Calu3 (cell line): ENCODE data around the gene CADM1. TPM values are rescaled to one million over a fixed set of nuclear protein-coding genes. Genes with fewer than 3 reads are reported as not detected.

Experiments used
- BruUV-seq: library from RNA; stranded (reverse); fragments of 400-500 nt; replicated peaks from 2 replicates; lab custom pipeline; 2021; lab: Mats Ljungman, UMichigan
- CTCF ChIA-PET: fragments of 300-600 bp; sonication (Branson Sonifier 250); formaldehyde crosslinking; loops from one replicate; lab custom pipeline; 2022; ENCODE audit warnings: antibody characterized with exemption; lab: Charles Lee
- DNase-seq: peaks from one replicate; pipeline ENCODE4 v3.0.0; 2022
- H3K27ac Mint-ChIP-seq: one replicate; pipeline ENCODE4 v1.8.0; 2022; ENCODE audit warnings: mixed read lengths; ENCODE audit not compliant: unreplicated experiment
- H3K27me3 Mint-ChIP-seq: one replicate; pipeline ENCODE4 v1.8.0; 2022; ENCODE audit warnings: mixed read lengths; ENCODE audit not compliant: unreplicated experiment
- H3K36me3 Mint-ChIP-seq: one replicate; pipeline ENCODE4 v1.8.0; 2022; ENCODE audit warnings: mild to moderate bottlenecking, moderate library complexity, mixed read lengths; ENCODE audit not compliant: insufficient read depth, unreplicated experiment
- H3K4me1 Mint-ChIP-seq: one replicate; pipeline ENCODE4 v1.8.0; 2022; ENCODE audit warnings: mild to moderate bottlenecking, low read depth, mixed read lengths; ENCODE audit not compliant: unreplicated experiment
- H3K4me3 Mint-ChIP-seq: one replicate; pipeline ENCODE4 v1.8.0; 2022; ENCODE audit warnings: mild to moderate bottlenecking, low read depth, moderate library complexity, mixed read lengths; ENCODE audit not compliant: unreplicated experiment
- H3K9me3 Mint-ChIP-seq: one replicate; pipeline ENCODE4 v1.8.0; 2022; ENCODE audit warnings: low read depth, mixed read lengths; ENCODE audit not compliant: unreplicated experiment
- intact Hi-C: fragments of 100-400 bp; cut with micrococcal nuclease; formaldehyde crosslinking; loops from one replicate; pipeline ENCODE4 v1.10.0; 2022; ENCODE audit not compliant: unreplicated experiment
- total RNA-seq: library from RNA; stranded (reverse); gene quantifications from 2 replicates; pipeline ENCODE4 v1.2.3, GENCODE V29; 2022
- TF ChIP-seq, protein P1 (sequence below): fragments of 200-600 bp; IDR thresholded peaks from one replicate; pipeline ENCODE4 v1.8.0; 2022; ENCODE audit warnings: antibody characterized with exemption; ENCODE audit not compliant: unreplicated experiment

Gene CADM1
- total RNA-seq, 1 experiment from 2014 or later, result 0.68 TPM

DNA sequence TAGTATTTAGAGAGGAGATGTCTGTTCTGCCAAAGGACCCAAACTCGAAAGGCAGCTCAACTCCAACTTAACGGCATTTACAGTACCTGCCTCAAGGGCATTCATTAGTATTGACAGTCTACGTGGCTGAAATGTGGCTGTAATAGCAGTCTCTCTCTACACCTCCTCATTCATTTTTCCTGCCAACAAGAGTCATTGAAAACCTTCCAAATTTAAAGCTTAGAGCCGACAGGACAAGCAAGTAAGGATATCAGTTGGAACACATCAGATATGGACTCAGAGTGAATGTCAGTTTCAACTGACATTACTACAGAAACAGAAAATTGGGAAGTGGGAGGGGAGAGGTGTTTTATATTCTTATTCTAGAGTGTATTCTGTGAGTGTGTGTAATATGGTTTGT lies 253.1 kb downstream of the CADM1 start:
- CTCF ChIA-PET, result interaction anchor here (0.7 kb wide), 1 partner anchor 10 kb away, joined by 3 read pairs; no protein-coding TSS in a partner anchor
- TF ChIP-seq, protein P1, sequence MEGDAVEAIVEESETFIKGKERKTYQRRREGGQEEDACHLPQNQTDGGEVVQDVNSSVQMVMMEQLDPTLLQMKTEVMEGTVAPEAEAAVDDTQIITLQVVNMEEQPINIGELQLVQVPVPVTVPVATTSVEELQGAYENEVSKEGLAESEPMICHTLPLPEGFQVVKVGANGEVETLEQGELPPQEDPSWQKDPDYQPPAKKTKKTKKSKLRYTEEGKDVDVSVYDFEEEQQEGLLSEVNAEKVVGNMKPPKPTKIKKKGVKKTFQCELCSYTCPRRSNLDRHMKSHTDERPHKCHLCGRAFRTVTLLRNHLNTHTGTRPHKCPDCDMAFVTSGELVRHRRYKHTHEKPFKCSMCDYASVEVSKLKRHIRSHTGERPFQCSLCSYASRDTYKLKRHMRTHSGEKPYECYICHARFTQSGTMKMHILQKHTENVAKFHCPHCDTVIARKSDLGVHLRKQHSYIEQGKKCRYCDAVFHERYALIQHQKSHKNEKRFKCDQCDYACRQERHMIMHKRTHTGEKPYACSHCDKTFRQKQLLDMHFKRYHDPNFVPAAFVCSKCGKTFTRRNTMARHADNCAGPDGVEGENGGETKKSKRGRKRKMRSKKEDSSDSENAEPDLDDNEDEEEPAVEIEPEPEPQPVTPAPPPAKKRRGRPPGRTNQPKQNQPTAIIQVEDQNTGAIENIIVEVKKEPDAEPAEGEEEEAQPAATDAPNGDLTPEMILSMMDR, result no peak
- H3K4me1 Mint-ChIP-seq, result no peaks in the 10 kb centered on the region
- H3K4me3 Mint-ChIP-seq, result no peak overlapping the region
- no peak for DNase-seq
- H3K27ac Mint-ChIP-seq, result no peak overlapping the region
- no peaks in the 10 kb centered on the region for H3K9me3 Mint-ChIP-seq
- intact Hi-C loops, result no loop called here
- BruUV-seq, result no TSS peak
- peaks cover 14% of the 10 kb centered on the region for H3K27me3 Mint-ChIP-seq
- H3K36me3 Mint-ChIP-seq, result no peaks in the 10 kb centered on the region

DNA sequence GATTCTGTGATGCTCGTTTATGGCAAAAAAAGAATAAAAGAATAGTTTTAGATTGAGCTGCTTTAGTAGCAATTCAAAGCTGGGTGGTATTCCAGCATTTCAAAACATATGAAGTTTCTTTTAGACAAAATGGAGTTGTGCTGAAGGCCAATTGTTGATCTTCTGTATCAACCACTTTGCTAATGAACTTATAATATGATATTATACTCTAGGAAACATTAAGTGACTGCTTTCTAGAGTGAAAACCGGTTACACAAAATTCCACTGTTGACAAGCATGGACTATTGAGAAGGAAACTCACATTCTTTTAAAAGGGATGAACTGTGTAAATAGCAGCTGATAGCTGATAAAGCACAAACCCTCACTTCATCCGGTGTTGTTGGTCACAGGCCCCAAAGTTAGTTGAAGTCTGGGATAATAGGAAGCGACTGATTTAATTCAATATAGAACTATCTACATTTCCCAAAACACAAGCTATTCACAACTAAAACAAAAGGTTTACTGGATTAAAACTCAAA lies 255.1 kb downstream of the CADM1 start:
- H3K27me3 Mint-ChIP-seq, result peaks cover under 1% of the 10 kb centered on the region
- H3K36me3 Mint-ChIP-seq, result no peaks in the 10 kb centered on the region
- CTCF ChIA-PET, result no interaction called here
- H3K9me3 Mint-ChIP-seq, result no peaks in the 10 kb centered on the region
- H3K4me3 Mint-ChIP-seq, result no peak overlapping the region
- H3K27ac Mint-ChIP-seq, result no peak overlapping the region
- TF ChIP-seq, protein P1, result no peak
- no peaks in the 10 kb centered on the region for H3K4me1 Mint-ChIP-seq
- no TSS peak for BruUV-seq
- intact Hi-C loops, result no loop called here
- DNase-seq, result no peak

DNA sequence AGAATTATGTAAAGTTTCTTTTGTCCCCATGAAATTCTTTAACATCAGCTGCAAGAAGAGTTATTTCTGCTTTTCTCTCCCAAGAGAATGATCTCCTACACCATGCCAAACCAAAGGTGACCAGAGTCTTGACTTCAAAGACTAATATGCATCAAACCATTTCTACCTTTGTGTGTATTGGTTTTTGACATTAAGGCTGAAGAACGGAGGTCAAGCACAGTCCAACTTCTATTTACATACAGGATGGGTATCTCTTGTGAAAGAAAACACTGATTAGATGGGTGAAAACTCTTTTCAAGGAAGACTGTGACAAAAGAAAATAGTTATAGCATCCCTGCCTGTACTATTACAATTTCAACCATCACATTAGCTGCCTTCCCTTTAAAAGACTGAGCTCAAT lies 256.3 kb downstream of the CADM1 start:
- Mint-ChIP-seq H3K27me3 (no peaks in the 10 kb centered on the region), H3K4me1 (no peaks in the 10 kb centered on the region), H3K9me3 (no peaks in the 10 kb centered on the region), H3K27ac (no peak overlapping the region), H3K4me3 (no peak overlapping the region), H3K36me3 (no peaks in the 10 kb centered on the region)
- intact Hi-C loops, result no loop called here
- CTCF ChIA-PET, result no interaction called here
- no TSS peak for BruUV-seq
- no peak for DNase-seq
- TF ChIP-seq, protein P1, result no peak

DNA sequence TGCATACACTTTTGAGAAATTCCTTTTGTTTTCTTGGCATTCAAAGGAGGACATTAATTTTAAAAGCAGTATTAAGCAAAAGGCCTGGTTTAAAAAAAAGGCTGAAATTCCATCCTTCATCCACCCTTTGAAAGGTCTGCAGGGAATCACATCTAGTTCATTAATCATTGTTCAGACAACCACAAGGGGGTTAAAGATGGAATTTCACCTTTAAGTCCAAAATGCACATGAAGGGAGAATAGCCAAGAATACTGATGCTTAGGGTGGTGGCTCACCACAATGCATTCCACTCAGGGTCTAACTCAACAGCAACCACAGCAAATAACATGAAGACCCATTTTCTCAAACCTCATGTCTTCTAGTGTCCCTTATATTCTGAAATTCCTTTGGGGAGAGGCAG lies 256.9 kb downstream of the CADM1 start:
- H3K9me3 Mint-ChIP-seq, result no peaks in the 10 kb centered on the region
- CTCF ChIA-PET, result no interaction called here
- H3K4me1 Mint-ChIP-seq, result no peaks in the 10 kb centered on the region
- H3K27me3 Mint-ChIP-seq, result no peaks in the 10 kb centered on the region
- no peak overlapping the region for H3K27ac Mint-ChIP-seq
- intact Hi-C loops, result no loop called here
- no peak for DNase-seq
- TF ChIP-seq, protein P1, result no peak
- H3K4me3 Mint-ChIP-seq, result no peak overlapping the region
- no peaks in the 10 kb centered on the region for H3K36me3 Mint-ChIP-seq
- no TSS peak for BruUV-seq
